SU-DHL-6 (cell line): ENCODE data around the gene MYOG.

Source experiments
- H2AFZ ChIP-seq: fragments of 200-600 bp; sonication (generic); 2 replicates; pipeline ENCODE4 v1.6.1; 2014; ENCODE audit warnings: low read depth, mild to moderate bottlenecking, moderate library complexity, mixed read lengths, antibody characterized with exemption, low read length; ENCODE audit not compliant: severe bottlenecking
- H3F3A ChIP-seq: fragments of 200-600 bp; shearing (Covaris generic); 2 replicates; pipeline ENCODE4 v1.6.0; 2016; ENCODE audit warnings: antibody characterized with exemption, mild to moderate bottlenecking; ENCODE audit not compliant: insufficient read depth
- H3K27ac ChIP-seq: fragments of 200-600 bp; sonication (generic); 2 replicates; pipeline ENCODE4 v1.5.1; 2016; ENCODE audit warnings: low read depth, mild to moderate bottlenecking, low read length, moderate library complexity, mixed read lengths
- H3K27me3 ChIP-seq: fragments of 200-600 bp; sonication (generic), shearing (Covaris generic); 2 replicates; pipeline ENCODE4 v1.6.0; 2014; ENCODE audit warnings: mild to moderate bottlenecking, low read length
- H3K36me3 ChIP-seq: fragments of 200-600 bp; sonication (generic); 2 replicates; pipeline ENCODE4 v1.6.1; 2014; ENCODE audit warnings: mild to moderate bottlenecking, low read length, mixed read lengths
- H3K4me2 ChIP-seq: fragments of 300-600, 200-600 bp; shearing (Covaris generic), sonication (generic); 2 replicates; pipeline ENCODE4 v1.6.0; 2014; ENCODE audit warnings: low read length, low read depth, mild to moderate bottlenecking; ENCODE audit not compliant: poor library complexity, severe bottlenecking
- H3K4me3 ChIP-seq: fragments of 200-600 bp; sonication (generic); 2 replicates; pipeline ENCODE4 v1.5.1; 2014; ENCODE audit warnings: antibody characterized with exemption, low read length, mild to moderate bottlenecking, mixed read lengths; ENCODE audit not compliant: insufficient read depth, poor library complexity, severe bottlenecking
- H3K79me2 ChIP-seq: fragments of 200-600 bp; sonication (generic); 2 replicates; pipeline ENCODE4 v1.6.1; 2014; ENCODE audit warnings: mild to moderate bottlenecking, low read length, moderate library complexity; ENCODE audit not compliant: insufficient read depth
- H3K9ac ChIP-seq: fragments of 200-600 bp; sonication (generic); 2 replicates; pipeline ENCODE4 v1.7.0; 2014; ENCODE audit warnings: mild to moderate bottlenecking, low read length
- H3K9me2 ChIP-seq: fragments of 200-600 bp; sonication (generic); replicated peaks from 2 replicates; pipeline ENCODE4 v1.6.1; 2014; ENCODE audit warnings: low read length; ENCODE audit not compliant: insufficient read depth
- H3K9me3 ChIP-seq: fragments of 200-600 bp; sonication (generic); 2 replicates; pipeline ENCODE4 v1.6.1; 2014; ENCODE audit warnings: low read length, mixed read lengths; ENCODE audit not compliant: insufficient read depth
- H4K20me1 ChIP-seq: fragments of 200-600 bp; sonication (generic); 2 replicates; pipeline ENCODE4 v1.6.1; 2014; ENCODE audit warnings: low read depth, mild to moderate bottlenecking, antibody characterized with exemption, low read length, moderate library complexity, mixed read lengths
- EZH2phosphoT487 ChIP-seq: fragments of 200-600 bp; sonication (generic), shearing (Covaris generic); conservative IDR thresholded peaks from 2 replicates; pipeline ENCODE4 v1.6.1; 2018; ENCODE audit warnings: mild to moderate bottlenecking, antibody characterized with exemption, low read length, moderate library complexity, mixed read lengths
- TF ChIP-seq, protein P1 (sequence below): fragments of 200-600 bp; sonication (generic); IDR thresholded peaks from one replicate; pipeline ENCODE4 v1.5.1; 2017; ENCODE audit warnings: antibody characterized with exemption, mild to moderate bottlenecking, low read length, moderate library complexity; ENCODE audit not compliant: insufficient read depth, poor library complexity, severe bottlenecking

Gene MYOG

GRCh38 chr1:203076031-203076511 lies 9.7 kb downstream of the MYOG start:
- H3K27me3 ChIP-seq: no peaks in the 10 kb centered on the region
- H3F3A ChIP-seq: no peaks in the 10 kb centered on the region
- H3K36me3 ChIP-seq: no peaks in the 10 kb centered on the region
- TF ChIP-seq EZH2phosphoT487: no peak
- TF ChIP-seq, protein P1, sequence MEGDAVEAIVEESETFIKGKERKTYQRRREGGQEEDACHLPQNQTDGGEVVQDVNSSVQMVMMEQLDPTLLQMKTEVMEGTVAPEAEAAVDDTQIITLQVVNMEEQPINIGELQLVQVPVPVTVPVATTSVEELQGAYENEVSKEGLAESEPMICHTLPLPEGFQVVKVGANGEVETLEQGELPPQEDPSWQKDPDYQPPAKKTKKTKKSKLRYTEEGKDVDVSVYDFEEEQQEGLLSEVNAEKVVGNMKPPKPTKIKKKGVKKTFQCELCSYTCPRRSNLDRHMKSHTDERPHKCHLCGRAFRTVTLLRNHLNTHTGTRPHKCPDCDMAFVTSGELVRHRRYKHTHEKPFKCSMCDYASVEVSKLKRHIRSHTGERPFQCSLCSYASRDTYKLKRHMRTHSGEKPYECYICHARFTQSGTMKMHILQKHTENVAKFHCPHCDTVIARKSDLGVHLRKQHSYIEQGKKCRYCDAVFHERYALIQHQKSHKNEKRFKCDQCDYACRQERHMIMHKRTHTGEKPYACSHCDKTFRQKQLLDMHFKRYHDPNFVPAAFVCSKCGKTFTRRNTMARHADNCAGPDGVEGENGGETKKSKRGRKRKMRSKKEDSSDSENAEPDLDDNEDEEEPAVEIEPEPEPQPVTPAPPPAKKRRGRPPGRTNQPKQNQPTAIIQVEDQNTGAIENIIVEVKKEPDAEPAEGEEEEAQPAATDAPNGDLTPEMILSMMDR: no peak
- H3K9ac ChIP-seq: no peak overlapping the region
- no peaks in the 10 kb centered on the region for H4K20me1 ChIP-seq
- H2AFZ ChIP-seq: no peak overlapping the region
- H3K79me2 ChIP-seq: no peaks in the 10 kb centered on the region
- H3K9me2 ChIP-seq: no peaks in the 10 kb centered on the region
- no peak overlapping the region for H3K4me2 ChIP-seq
- no peaks in the 10 kb centered on the region for H3K9me3 ChIP-seq
- H3K4me3 ChIP-seq: no peak overlapping the region
- no peak overlapping the region for H3K27ac ChIP-seq

DNA sequence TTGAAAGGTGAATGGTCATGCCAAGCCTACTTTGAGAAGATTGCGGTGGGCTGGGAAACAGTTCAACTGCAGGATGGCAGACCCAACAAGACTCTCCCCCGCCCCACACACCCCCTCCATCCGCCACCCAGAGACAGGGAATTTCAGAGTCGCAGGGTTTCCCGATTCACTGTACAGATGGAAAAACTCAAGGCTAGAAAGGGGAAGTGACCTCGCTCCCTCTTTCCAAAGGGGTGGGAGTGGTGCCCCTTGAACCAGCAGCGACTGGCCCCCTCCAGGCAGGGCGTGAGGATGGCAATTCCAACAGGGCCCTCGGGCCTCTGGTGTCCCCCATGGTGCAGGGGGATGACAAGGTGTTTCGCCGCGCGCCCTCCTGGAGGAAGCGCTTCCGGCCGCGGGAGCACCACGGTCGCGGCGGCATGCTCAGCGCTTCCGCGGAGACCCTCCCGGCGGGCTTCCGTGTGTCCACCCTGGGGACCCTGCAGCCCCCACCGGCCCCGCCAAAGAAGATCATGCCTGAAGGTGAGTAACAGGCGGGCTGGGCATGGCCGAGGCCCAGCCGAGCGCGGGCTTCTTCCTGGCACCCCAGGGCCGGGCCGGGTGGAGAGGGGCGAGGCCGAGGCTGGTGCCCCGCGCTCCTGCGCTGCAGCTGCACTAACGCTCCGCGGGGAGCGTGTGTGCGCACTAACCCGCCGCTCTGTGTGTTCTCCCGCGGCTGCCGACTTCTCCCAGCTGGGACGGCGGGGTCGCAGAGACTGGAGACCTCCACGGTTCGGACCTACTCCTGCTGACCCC lies 10.4 kb downstream of the MYOG start:
- Histone ChIP-seq H3K27me3 (no peaks in the 10 kb centered on the region), H3K27ac (no peak overlapping the region), H3F3A (no peaks in the 10 kb centered on the region), H3K4me2 (no peak overlapping the region), H3K36me3 (no peaks in the 10 kb centered on the region), H4K20me1 (no peaks in the 10 kb centered on the region), H3K9me2 (no peaks in the 10 kb centered on the region), H3K9ac (no peak overlapping the region), H3K9me3 (no peaks in the 10 kb centered on the region), H3K4me3 (no peak overlapping the region), H2AFZ (no peak overlapping the region), H3K79me2 (no peaks in the 10 kb centered on the region)
- TF ChIP-seq, protein P1: no peak
- TF ChIP-seq EZH2phosphoT487: no peak

GRCh38 chr1:203074610-203075009 lies 11.2 kb downstream of the MYOG start:
- H3K9ac ChIP-seq: no peak overlapping the region
- H3F3A ChIP-seq: no peaks in the 10 kb centered on the region
- H3K27me3 ChIP-seq: no peaks in the 10 kb centered on the region
- no peaks in the 10 kb centered on the region for H4K20me1 ChIP-seq
- TF ChIP-seq, protein P1: no peak
- TF ChIP-seq EZH2phosphoT487: no peak
- no peak overlapping the region for H3K4me3 ChIP-seq
- H3K27ac ChIP-seq: no peak overlapping the region
- no peaks in the 10 kb centered on the region for H3K9me2 ChIP-seq
- no peaks in the 10 kb centered on the region for H3K9me3 ChIP-seq
- H2AFZ ChIP-seq: no peak overlapping the region
- H3K36me3 ChIP-seq: no peaks in the 10 kb centered on the region
- no peak overlapping the region for H3K4me2 ChIP-seq
- no peaks in the 10 kb centered on the region for H3K79me2 ChIP-seq
